ENCODE measurements around the gene ZCCHC8.

ZCCHC8 gene

GRCh38 chr12:122538496-122538895 is 37.8 kb upstream of the ZCCHC8 start:
- H3K4me2 ChIP-seq, result no peak overlapping the region
- H3K4me3 ChIP-seq (IDR thresholded peaks at IDR 0.05; ENCODE audit: insufficient read depth, low read depth, low read length), result no peak overlapping the region
- no peak for TF ChIP-seq CTCF (conservative IDR thresholded peaks at IDR 0.05; ENCODE audit: low read depth, low read length)
- H3K27me3 ChIP-seq (ENCODE audit: insufficient read depth, low read depth), result no peaks in the 10 kb centered on the region
- no peaks in the 10 kb centered on the region; the same call in 1 of the 2 replicates for H3K36me3 ChIP-seq (ENCODE audit: insufficient read depth)
- H3K27ac ChIP-seq, result no peak overlapping the region
- no peak overlapping the region for H3K9ac ChIP-seq
- no peaks in the 10 kb centered on the region for H3K79me2 ChIP-seq (ENCODE audit: insufficient read depth, low read depth)
- H3K4me1 ChIP-seq (ENCODE audit: low read depth, poor library complexity, severe bottlenecking), result peaks cover 7% of the 10 kb centered on the region
- H4K20me1 ChIP-seq (ENCODE audit: insufficient read depth), result no peaks in the 10 kb centered on the region
- H2AFZ ChIP-seq (ENCODE audit: low read depth), result no peak overlapping the region

DNA sequence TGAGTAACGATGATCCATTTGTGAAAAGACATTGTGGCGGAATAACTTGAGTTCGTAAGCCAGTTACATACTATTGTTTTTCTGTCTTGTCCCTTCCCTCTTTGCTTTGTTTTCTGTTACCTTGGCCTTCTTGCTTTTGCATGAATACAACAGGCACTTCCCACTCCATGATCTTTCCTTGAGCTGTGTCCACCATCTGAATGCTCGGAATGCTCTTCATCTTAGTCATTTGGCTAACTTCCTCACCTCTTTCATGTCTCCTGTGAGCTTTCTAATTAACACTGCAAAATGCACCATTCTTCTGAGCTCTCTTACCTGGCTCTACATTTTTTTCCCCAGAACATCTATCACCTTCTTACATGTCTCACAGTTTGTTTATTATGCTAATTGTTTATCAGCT is 36.3 kb upstream of the ZCCHC8 start:
- Histone ChIP-seq H3K4me1 (ENCODE audit: low read depth, poor library complexity, severe bottlenecking) (no peaks in the 10 kb centered on the region), H3K9ac (no peak overlapping the region), H3K4me2 (no peak overlapping the region), H3K27me3 (ENCODE audit: insufficient read depth, low read depth) (no peaks in the 10 kb centered on the region), H3K79me2 (ENCODE audit: insufficient read depth, low read depth) (no peaks in the 10 kb centered on the region), H3K27ac (no peak overlapping the region), H2AFZ (ENCODE audit: low read depth) (no peak overlapping the region), H3K4me3 (IDR thresholded peaks at IDR 0.05; ENCODE audit: insufficient read depth, low read depth, low read length) (no peak overlapping the region), H3K36me3 (ENCODE audit: insufficient read depth) (no peaks in the 10 kb centered on the region), H4K20me1 (ENCODE audit: insufficient read depth) (no peaks in the 10 kb centered on the region)
- no peak for TF ChIP-seq CTCF (conservative IDR thresholded peaks at IDR 0.05; ENCODE audit: low read depth, low read length)

DNA sequence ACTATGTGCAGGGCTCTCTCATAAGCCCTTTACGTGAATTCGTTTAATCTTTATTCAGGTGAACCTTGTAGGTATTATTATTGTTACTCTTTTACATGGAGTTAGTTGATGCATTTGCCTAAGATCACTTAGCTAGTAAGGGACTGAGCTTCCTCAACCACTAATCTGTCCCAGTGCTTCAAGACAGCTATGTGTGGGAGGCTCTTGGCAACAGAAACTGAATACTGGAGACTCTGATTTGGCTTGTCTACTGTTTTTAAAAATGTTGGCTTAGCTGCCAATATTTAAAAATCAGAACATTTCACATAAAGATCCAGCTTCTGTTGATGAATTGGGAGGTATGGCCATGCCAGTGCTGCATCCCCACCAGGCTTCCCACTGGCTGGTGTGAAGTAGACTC is 33.1 kb upstream of the ZCCHC8 start:
- no peaks in the 10 kb centered on the region for H3K36me3 ChIP-seq (ENCODE audit: insufficient read depth)
- no peak for TF ChIP-seq CTCF (conservative IDR thresholded peaks at IDR 0.05; ENCODE audit: low read depth, low read length)
- H2AFZ ChIP-seq (ENCODE audit: low read depth), result no peak overlapping the region
- no peaks in the 10 kb centered on the region for H4K20me1 ChIP-seq (ENCODE audit: insufficient read depth)
- no peak overlapping the region for H3K9ac ChIP-seq
- H3K27me3 ChIP-seq (ENCODE audit: insufficient read depth, low read depth), result no peaks in the 10 kb centered on the region
- no peak overlapping the region for H3K27ac ChIP-seq
- H3K4me1 ChIP-seq (ENCODE audit: low read depth, poor library complexity, severe bottlenecking), result no peaks in the 10 kb centered on the region
- no peak overlapping the region for H3K4me2 ChIP-seq
- no peak overlapping the region for H3K4me3 ChIP-seq (IDR thresholded peaks at IDR 0.05; ENCODE audit: insufficient read depth, low read depth, low read length)
- H3K79me2 ChIP-seq (ENCODE audit: insufficient read depth, low read depth), result peaks cover 22% of the 10 kb centered on the region

GRCh38 chr12:122528992-122529391 is 28.3 kb upstream of the ZCCHC8 start:
- Histone ChIP-seq H3K4me2 (no peak overlapping the region), H4K20me1 (ENCODE audit: insufficient read depth) (no peaks in the 10 kb centered on the region), H3K4me1 (ENCODE audit: low read depth, poor library complexity, severe bottlenecking) (peaks cover 19% of the 10 kb centered on the region), H3K27me3 (ENCODE audit: insufficient read depth, low read depth) (no peaks in the 10 kb centered on the region), H3K9ac (no peak overlapping the region), H2AFZ (ENCODE audit: low read depth) (no peak overlapping the region), H3K79me2 (ENCODE audit: insufficient read depth, low read depth) (peaks cover 64% of the 10 kb centered on the region), H3K27ac (no peak overlapping the region), H3K4me3 (IDR thresholded peaks at IDR 0.05; ENCODE audit: insufficient read depth, low read depth, low read length) (no peak overlapping the region), H3K36me3 (ENCODE audit: insufficient read depth) (no peaks in the 10 kb centered on the region)
- TF ChIP-seq CTCF (conservative IDR thresholded peaks at IDR 0.05; ENCODE audit: low read depth, low read length), result no peak
